ENCODE results near the gene OBP2B. TPM values are rescaled to one million over a fixed set of nuclear protein-coding genes. Genes with fewer than 3 reads are reported as not detected.
A peak's percentile ranks its signal among the peaks of the same experiment; 100 is the strongest.

OBP2B gene
- total and polyA plus RNA-seq, 9 of the 15 experiments (the other 6 are each of a cell fraction or from before 2014, with no cell fraction given), result not detected

GRCh38 chr9:133200631-133201030 is 8.4 kb downstream of the OBP2B start (continued):
- TF ChIP-seq HINFP (tag; conservative IDR thresholded peaks at IDR 0.05; ENCODE audit: low read depth) (no peak), MTA1 (IDR thresholded peaks at IDR 0.05; ENCODE audit: borderline replicate concordance) (no peak), VEZF1 (CRISPR knock-in tag; IDR thresholded peaks at IDR 0.05) (no peak)

GRCh38 chr9:133199648-133200321 is 9.3 kb downstream of the OBP2B start:
- Histone ChIP-seq H3K9me1 (ENCODE audit: control insufficient read depth, insufficient read depth, low read length) (no peaks in the 10 kb centered on the region), H3K4me1 (replicated peaks in 1 of 2; ENCODE audit: control insufficient read depth in 2 of 2, insufficient read depth in 2 of 2, low read length in 2 of 2) (peaks cover 0 to 17% of the 10 kb centered on the region in 2 experiments; a peak in 2 of 5 replicates), H3K9me3 (replicated peaks; ENCODE audit: control insufficient read depth, insufficient read depth, low read depth, low read length) (no peaks in the 10 kb centered on the region), H3K27me3 (ENCODE audit: control insufficient read depth in 2 of 2, insufficient read depth in 2 of 2, low read length in 2 of 2) (peaks cover 59 to 75% of the 10 kb centered on the region in 2 experiments), H3K79me2 (ENCODE audit: control insufficient read depth, insufficient read depth, low read length) (no peaks in the 10 kb centered on the region), H3K36me3 (ENCODE audit: control insufficient read depth, insufficient read depth, low read length) (no peaks in the 10 kb centered on the region), H4K20me1 (replicated peaks; ENCODE audit: control insufficient read depth, insufficient read depth, low read length) (no peaks in the 10 kb centered on the region; the same call in 1 of the 2 replicates), H3K9ac (ENCODE audit: insufficient read depth in 1 of 2, low read depth in 2 of 2, low read length in 2 of 2) (peak overlapping the region in 1 of 2 experiments; percentile 15; a peak in 1 of 4 replicates), H3K27ac (ENCODE audit: extremely low read depth, low read depth, low read length) (no peak overlapping the region), H3K4me2 (ENCODE audit: insufficient read depth, low read length) (no peak overlapping the region), H3K4me3 (no peak overlapping the region), H2AFZ (ENCODE audit: low read depth, low read length) (no peak overlapping the region)
- no peak for FAIRE-seq
- in situ Hi-C loops (cut with MboI), result no loop called here
- 39% methylated on average over 36 of the region's 44 CpGs for WGBS (ENCODE audit: insufficient coverage, low coverage, missing lambda C conversion rate)
- BruUV-seq (replicated peaks), result no TSS peak
- POLR2A ChIA-PET, result interaction anchor here (0.6 to 0.7 kb wide), 2 partner anchors 36 to 126 kb away, joined by 3 to 4 read pairs; no protein-coding TSS in a partner anchor
- intact Hi-C loops (cut with micrococcal nuclease), result no loop called here
- ATAC-seq, result peak; percentile 42
- no peak for DNase-seq (ENCODE audit: extremely low read depth in 1 of 4, low spot score in 3 of 4)
- CTCF ChIA-PET (ENCODE audit: low intra/inter-chr PET ratio), result no interaction called here
- TF ChIP-seq E2F3 (CRISPR knock-in tag; IDR thresholded peaks at IDR 0.05) (no peak), ZBTB33 (CRISPR knock-in tag; IDR thresholded peaks at IDR 0.05) (peak; percentile 100), TFAP4 (CRISPR knock-in tag; IDR thresholded peaks at IDR 0.05; ENCODE audit: borderline replicate concordance) (no peak), MTF1 (CRISPR knock-in tag; IDR thresholded peaks at IDR 0.05; ENCODE audit: borderline replicate concordance) (no peak), EHMT2 (IDR thresholded peaks at IDR 0.05) (no peak), NFIC (IDR thresholded peaks at IDR 0.05) (0 out of 2 replicates have a peak, but pooled peaks have one; percentile 16), TCF7 (IDR thresholded peaks at IDR 0.05; ENCODE audit: borderline replicate concordance) (no peak), CTCF (IDR thresholded peaks at IDR 0.05 in 2 of 3, conservative IDR thresholded peaks at IDR 0.05 in 1 of 3; ENCODE audit: insufficient read depth in 2 of 3, low read depth in 1 of 3, low read length in 3 of 3) (peak in 2 of 3 experiments; percentile 16 to 67; a peak in 3 of 6 replicates), RNF2 (IDR thresholded peaks at IDR 0.05) (no peak)

Measured in K562 (cell line).